ENCODE measurements around the gene PAK2.

GRCh38 chr3:196740481-196741248 is 1.0 kb downstream of the PAK2 start:
- TF ChIP-seq MYC (IDR thresholded peaks at IDR 0.05; ENCODE audit: low read depth, low read length): no peak
- no peak for TF ChIP-seq MYC (CRISPR knock-in tag; IDR thresholded peaks at IDR 0.05; ENCODE audit: borderline replicate concordance, low read depth)
- no peak for TF ChIP-seq SMAD3 (CRISPR knock-in tag; conservative IDR thresholded peaks at IDR 0.05)
